Memory B cell (primary cell): ENCODE results near the gene SLC39A3.
A peak's percentile ranks its signal among the peaks of the same experiment; 100 is the strongest.

Experiments
- ATAC-seq: fragments of 150-1000 bp; cut with Tn5 transposase; 2 replicates; pipeline ENCODE4 v1.10.0; 2021; ENCODE audit warnings: low read depth, mild to moderate bottlenecking, moderate library complexity
- DNase-seq, 2 donors: peaks; one replicate each; pipeline ENCODE4 v3.0.0; 2022; ENCODE audit warnings: low spot score in 2 of 2
- H3K27ac Mint-ChIP-seq: one replicate; pipeline ENCODE4 v1.8.0; 2022; ENCODE audit warnings: mild to moderate bottlenecking, moderate library complexity, mixed read lengths
- H3K27me3 Mint-ChIP-seq: one replicate; pipeline ENCODE4 v1.8.0; 2022; ENCODE audit warnings: mixed read lengths
- H3K36me3 Mint-ChIP-seq: one replicate; pipeline ENCODE4 v1.8.0; 2022; ENCODE audit warnings: mild to moderate bottlenecking, mixed read lengths
- H3K4me1 Mint-ChIP-seq: one replicate; pipeline ENCODE4 v1.8.0; 2022; ENCODE audit warnings: mixed read lengths
- H3K4me3 Mint-ChIP-seq: one replicate; pipeline ENCODE4 v1.8.0; 2022; ENCODE audit warnings: mild to moderate bottlenecking, moderate library complexity, mixed read lengths
- H3K9me3 Mint-ChIP-seq: one replicate; pipeline ENCODE4 v1.8.0; 2022; ENCODE audit warnings: mixed read lengths

Gene SLC39A3

DNA sequence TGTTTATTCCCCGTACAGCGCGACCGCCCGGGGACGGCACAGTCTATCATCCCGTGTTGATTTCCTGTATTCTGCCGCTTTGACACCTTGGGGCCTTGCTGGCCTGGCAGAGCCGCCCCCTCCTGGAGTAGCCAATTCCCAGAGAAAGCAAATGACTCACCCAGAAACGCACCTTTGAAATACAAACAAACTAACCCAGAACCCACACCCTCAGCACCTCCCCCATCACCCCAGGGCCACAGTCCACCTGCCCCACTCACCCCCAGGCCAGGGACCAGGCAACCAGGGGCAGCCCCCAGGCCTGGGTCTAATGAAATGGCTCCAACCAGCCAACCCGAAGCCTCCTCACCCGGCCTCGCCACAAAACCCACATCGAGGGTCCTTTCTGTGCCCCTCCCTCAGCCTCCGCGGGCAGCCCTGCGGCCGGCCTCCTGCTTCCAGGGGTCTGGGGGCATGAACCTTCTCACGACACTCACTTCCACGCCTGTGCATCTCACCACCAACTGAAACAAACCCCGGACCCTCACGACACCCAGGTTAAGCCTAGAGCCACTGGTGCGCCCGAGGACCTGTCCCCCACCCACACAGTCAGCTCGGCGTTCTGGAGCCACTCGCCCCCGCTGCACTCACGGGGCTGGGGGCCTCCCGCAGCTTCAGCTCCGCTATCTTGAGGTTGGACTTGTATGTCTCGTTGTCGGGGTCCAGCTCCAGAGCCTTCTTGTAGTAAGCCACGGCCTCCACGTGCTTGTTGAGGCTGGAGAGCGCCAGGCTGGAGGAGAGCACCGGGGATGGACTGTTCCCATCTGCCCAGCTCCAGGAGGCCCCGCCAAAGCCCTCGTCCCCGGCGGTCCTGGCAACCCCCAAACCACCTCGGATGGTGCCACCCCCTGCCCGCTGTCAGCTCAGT, 22.3 kb upstream of the SLC39A3 start:
- H3K27ac Mint-ChIP-seq, result no peak overlapping the region
- no peaks in the 10 kb centered on the region for H3K27me3 Mint-ChIP-seq
- H3K36me3 Mint-ChIP-seq, result peaks cover 24% of the 10 kb centered on the region
- no peaks in the 10 kb centered on the region for H3K9me3 Mint-ChIP-seq
- DNase-seq, result no peak
- H3K4me1 Mint-ChIP-seq, result no peaks in the 10 kb centered on the region
- no peak for ATAC-seq
- no peak overlapping the region for H3K4me3 Mint-ChIP-seq

GRCh38 chr19:2761309-2761677, 21.5 kb upstream of the SLC39A3 start:
- DNase-seq (no peak), ATAC-seq (no peak)
- Mint-ChIP-seq H3K36me3 (peaks cover 22% of the 10 kb centered on the region), H3K4me1 (no peaks in the 10 kb centered on the region), H3K4me3 (no peak overlapping the region), H3K27me3 (no peaks in the 10 kb centered on the region), H3K27ac (no peak overlapping the region), H3K9me3 (no peaks in the 10 kb centered on the region)

DNA sequence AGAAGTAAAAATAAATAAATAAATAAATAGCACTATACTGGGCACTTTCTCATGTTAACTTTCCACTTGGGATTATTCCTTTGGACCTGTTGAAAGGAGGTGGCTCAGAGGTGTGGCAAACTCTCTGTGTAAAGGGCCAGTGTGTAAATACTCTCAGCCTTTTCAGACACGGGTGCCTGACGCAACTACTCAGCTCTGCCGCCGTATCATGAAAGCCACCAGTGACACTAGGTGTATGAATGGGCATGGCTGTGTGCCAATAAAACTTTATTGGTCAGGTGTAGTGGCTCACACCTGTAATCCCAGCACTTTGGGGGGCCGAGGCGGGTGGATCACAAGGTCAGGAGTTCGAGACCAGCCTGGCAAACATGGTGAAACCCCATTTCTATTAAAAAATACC, 20.1 kb upstream of the SLC39A3 start:
- DNase-seq, result no peak
- Mint-ChIP-seq H3K36me3 (peaks cover 21% of the 10 kb centered on the region), H3K27ac (peak overlapping the region; percentile 55), H3K9me3 (no peaks in the 10 kb centered on the region), H3K4me1 (no peaks in the 10 kb centered on the region), H3K27me3 (no peaks in the 10 kb centered on the region), H3K4me3 (no peak overlapping the region)
- ATAC-seq, result no peak

DNA sequence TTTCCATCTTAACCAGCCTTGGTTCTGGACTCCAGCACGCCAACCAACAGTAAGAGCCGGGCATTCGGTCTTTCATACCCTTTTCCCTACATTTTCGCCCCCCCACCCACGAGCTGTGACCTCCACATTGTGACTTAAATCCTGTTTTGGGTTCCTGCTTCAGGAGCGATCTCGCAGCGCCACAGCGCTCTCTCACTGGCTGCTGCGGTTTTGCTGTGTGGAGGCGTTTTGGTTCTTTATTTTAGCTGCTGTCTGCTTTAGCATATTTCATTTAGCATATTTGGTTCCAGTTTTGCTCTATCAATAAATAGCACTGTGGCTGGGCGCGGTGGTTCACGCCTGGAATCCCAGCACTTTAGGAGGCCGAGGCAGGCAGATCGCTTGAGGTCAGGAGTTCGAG, 19.5 kb upstream of the SLC39A3 start:
- ATAC-seq (peak; percentile 27), DNase-seq (no peak)
- Mint-ChIP-seq H3K27me3 (no peaks in the 10 kb centered on the region), H3K36me3 (peaks cover 21% of the 10 kb centered on the region), H3K27ac (peak overlapping the region; percentile 55), H3K4me1 (no peaks in the 10 kb centered on the region), H3K9me3 (no peaks in the 10 kb centered on the region), H3K4me3 (no peak overlapping the region)

GRCh38 chr19:2758601-2759313, 18.9 kb upstream of the SLC39A3 start:
- Mint-ChIP-seq H3K36me3 (peaks cover 21% of the 10 kb centered on the region), H3K9me3 (no peaks in the 10 kb centered on the region), H3K4me3 (no peak overlapping the region), H3K27me3 (no peaks in the 10 kb centered on the region), H3K4me1 (no peaks in the 10 kb centered on the region), H3K27ac (peak overlapping the region; percentile 55)
- no peak for DNase-seq
- no peak for ATAC-seq

DNA sequence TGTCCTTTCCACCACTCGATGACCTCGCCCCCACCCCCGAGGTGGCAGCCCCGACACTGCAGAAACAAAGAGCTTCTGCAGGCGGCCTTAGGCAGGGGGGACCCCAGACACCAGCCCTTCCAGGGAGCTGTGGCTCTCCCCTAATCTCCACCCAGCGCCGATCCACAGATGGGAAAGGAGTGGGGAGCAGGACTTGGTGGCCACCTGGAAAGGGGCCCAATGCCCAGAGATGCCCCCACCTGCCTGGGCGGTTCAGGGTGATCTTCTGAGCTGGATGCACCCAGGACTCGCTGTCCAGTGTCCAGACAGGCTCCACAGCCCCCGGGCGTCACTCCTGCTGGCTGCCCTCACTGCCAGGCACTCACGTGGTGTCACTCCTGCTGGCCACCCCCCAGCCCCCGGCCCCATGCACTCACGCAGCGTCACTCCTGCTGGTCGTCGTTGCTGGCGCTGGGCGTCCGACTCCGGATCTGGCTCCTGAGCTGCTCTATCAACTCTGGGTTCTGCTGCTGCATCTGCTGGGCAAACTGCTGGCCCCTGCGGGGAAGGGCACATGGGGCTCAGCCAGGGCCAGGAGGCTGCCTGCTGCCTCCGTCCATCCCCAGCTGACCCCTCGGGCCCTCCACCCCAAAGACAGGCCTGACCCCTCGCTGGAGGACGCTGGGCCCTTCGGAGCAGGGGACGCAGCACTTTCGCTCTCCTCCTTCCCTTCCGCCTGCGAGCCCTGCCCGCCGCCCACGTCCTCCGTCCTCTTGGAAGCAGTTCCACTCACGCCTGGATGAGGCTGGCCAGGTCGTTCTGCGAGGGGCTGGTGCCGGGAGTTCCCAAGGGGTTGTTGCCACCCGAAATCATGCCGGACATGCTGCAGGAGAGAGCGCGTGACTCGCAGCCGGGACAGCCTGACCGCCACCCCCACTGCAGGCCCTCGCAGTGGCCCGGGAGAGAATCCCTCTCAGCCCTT, 17.4 kb upstream of the SLC39A3 start:
- Mint-ChIP-seq H3K36me3 (peaks cover 17% of the 10 kb centered on the region), H3K4me3 (no peak overlapping the region), H3K27me3 (no peaks in the 10 kb centered on the region)

GRCh38 chr19:2756477-2756876, 16.7 kb upstream of the SLC39A3 start:
- Mint-ChIP-seq H3K27ac (no peak overlapping the region), H3K4me3 (no peak overlapping the region), H3K36me3 (peaks cover 15% of the 10 kb centered on the region), H3K4me1 (no peaks in the 10 kb centered on the region), H3K9me3 (no peaks in the 10 kb centered on the region), H3K27me3 (no peaks in the 10 kb centered on the region)
- DNase-seq (no peak), ATAC-seq (no peak)

More for the DNA sequence above, 17.4 kb upstream of the SLC39A3 start:
- Mint-ChIP-seq H3K27ac (no peak overlapping the region), H3K4me1 (no peaks in the 10 kb centered on the region), H3K9me3 (no peaks in the 10 kb centered on the region)
- ATAC-seq, result no peak
- no peak for DNase-seq

DNA sequence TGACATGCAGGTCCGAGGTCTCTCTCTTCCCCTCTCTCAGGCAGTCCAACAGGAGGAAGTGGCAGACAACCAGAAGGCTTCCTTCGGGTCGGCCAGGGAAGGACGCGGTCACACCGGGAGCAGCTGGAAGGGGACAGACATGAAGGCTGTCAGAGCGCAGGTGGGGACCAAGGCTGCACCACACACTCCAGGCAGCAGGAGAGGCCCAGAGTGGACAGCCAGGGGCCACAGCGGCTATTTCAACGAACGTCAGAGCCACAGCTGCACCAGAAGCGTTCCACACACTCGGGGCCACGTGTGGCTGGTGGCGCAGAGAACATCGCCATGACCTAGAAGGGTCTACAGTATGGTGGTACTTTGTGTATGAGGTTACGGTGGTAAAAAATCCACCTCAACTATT, 16.0 kb upstream of the SLC39A3 start:
- no peaks in the 10 kb centered on the region for H3K4me1 Mint-ChIP-seq
- ATAC-seq (no peak), DNase-seq (no peak)
- no peaks in the 10 kb centered on the region for H3K27me3 Mint-ChIP-seq
- H3K9me3 Mint-ChIP-seq, result no peaks in the 10 kb centered on the region
- no peak overlapping the region for H3K27ac Mint-ChIP-seq
- H3K4me3 Mint-ChIP-seq, result no peak overlapping the region
- peaks cover 15% of the 10 kb centered on the region for H3K36me3 Mint-ChIP-seq

DNA sequence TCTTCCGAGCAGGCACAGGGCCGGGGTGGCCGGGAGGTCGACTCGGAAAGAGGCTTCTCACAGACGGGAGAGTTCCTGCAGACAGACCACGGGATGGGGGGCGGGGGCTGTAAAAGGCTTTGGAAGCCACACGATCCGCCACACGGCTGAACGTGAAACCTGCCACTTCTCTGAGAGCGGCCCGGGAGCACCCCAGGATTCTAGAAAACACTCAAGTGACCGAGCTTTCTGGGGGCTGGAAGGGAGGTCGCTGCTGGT, 15.6 kb upstream of the SLC39A3 start:
- peaks cover 13% of the 10 kb centered on the region for H3K36me3 Mint-ChIP-seq
- H3K4me3 Mint-ChIP-seq, result no peak overlapping the region
- H3K27me3 Mint-ChIP-seq, result no peaks in the 10 kb centered on the region
- H3K4me1 Mint-ChIP-seq, result no peaks in the 10 kb centered on the region
- ATAC-seq, result no peak
- no peak for DNase-seq
- H3K27ac Mint-ChIP-seq, result no peak overlapping the region
- no peaks in the 10 kb centered on the region for H3K9me3 Mint-ChIP-seq

- Mint-ChIP-seq H3K4me1 (no peaks in the 10 kb centered on the region), H3K4me3 (no peak overlapping the region), H3K27ac (no peak overlapping the region), H3K27me3 (no peaks in the 10 kb centered on the region), H3K36me3 (peaks cover 13% of the 10 kb centered on the region), H3K9me3 (no peaks in the 10 kb centered on the region)
- DNase-seq, result no peak
- ATAC-seq, result no peak
Observed at GRCh38 chr19:2754659-2755447, 15.0 kb upstream of the SLC39A3 start.

GRCh38 chr19:2751438-2751830, 11.6 kb upstream of the SLC39A3 start:
- DNase-seq (no peak), ATAC-seq (no peak)
- Mint-ChIP-seq H3K4me3 (no peak overlapping the region), H3K4me1 (peaks cover 6% of the 10 kb centered on the region), H3K27ac (no peak overlapping the region), H3K9me3 (no peaks in the 10 kb centered on the region), H3K27me3 (no peaks in the 10 kb centered on the region), H3K36me3 (peaks cover 4% of the 10 kb centered on the region)

DNA sequence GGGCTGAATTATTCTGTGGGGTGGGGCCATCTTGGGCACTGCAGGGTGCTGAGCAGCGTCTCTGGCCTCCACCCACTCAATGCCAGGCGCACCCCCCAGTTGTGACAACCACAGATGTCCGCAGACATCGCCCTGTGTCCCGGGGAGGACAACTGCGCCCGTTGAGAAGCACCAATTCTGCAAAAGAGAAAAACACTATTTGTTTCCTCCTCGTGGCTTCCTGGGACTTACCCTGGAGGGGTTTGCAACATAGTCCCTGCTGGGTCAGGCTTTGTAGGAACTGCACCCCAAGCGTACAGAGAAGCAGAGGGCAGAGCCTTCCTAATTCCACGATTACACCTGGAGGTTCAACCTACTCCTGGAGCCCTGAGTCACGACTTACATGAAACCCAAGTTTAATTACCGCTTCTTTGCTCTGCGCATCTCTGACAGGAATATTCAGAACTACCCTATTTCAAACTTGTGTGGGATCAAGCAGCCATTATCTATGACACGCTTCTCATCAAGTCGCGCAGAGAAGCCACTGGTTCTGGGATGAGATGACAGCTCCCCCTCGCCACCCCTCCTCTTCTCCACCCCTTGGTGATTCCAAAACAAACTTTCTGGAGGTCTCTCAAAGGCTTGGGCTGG, 11.1 kb upstream of the SLC39A3 start:
- Mint-ChIP-seq H3K9me3 (no peaks in the 10 kb centered on the region), H3K36me3 (peaks cover 4% of the 10 kb centered on the region), H3K27ac (no peak overlapping the region), H3K27me3 (no peaks in the 10 kb centered on the region), H3K4me1 (peaks cover 6% of the 10 kb centered on the region), H3K4me3 (no peak overlapping the region)
- DNase-seq (no peak), ATAC-seq (no peak)

- no peak for DNase-seq
- H3K4me3 Mint-ChIP-seq, result no peak overlapping the region
- H3K9me3 Mint-ChIP-seq, result no peaks in the 10 kb centered on the region
- H3K36me3 Mint-ChIP-seq, result no peaks in the 10 kb centered on the region
- no peak overlapping the region for H3K27ac Mint-ChIP-seq
- no peak for ATAC-seq
- H3K4me1 Mint-ChIP-seq, result peaks cover 6% of the 10 kb centered on the region
- no peaks in the 10 kb centered on the region for H3K27me3 Mint-ChIP-seq
Observed at GRCh38 chr19:2747349-2747748, 7.5 kb upstream of the SLC39A3 start.
